Umbilical cord (tissue), 2 donors: ENCODE measurements around the gene DOCK4. TPM values are rescaled to one million over a fixed set of nuclear protein-coding genes. Genes with fewer than 3 reads are reported as not detected.

Experiments
- DNase-seq: peaks from one replicate; pipeline ENCODE4 v3.0.0-alpha.2; 2015; ENCODE audit warnings: low spot score
- total RNA-seq: library from RNA; depleted of rRNA; stranded (reverse); fragments of >200 nt; gene quantifications from one replicate; pipeline ENCODE4 v1.2.3, GENCODE V29; 2014; ENCODE audit warnings: low replicate concordance; ENCODE audit not compliant: insufficient read depth

DOCK4 gene
- total RNA-seq, 1 donor from 2014 or later, result 7.7 TPM

DNA sequence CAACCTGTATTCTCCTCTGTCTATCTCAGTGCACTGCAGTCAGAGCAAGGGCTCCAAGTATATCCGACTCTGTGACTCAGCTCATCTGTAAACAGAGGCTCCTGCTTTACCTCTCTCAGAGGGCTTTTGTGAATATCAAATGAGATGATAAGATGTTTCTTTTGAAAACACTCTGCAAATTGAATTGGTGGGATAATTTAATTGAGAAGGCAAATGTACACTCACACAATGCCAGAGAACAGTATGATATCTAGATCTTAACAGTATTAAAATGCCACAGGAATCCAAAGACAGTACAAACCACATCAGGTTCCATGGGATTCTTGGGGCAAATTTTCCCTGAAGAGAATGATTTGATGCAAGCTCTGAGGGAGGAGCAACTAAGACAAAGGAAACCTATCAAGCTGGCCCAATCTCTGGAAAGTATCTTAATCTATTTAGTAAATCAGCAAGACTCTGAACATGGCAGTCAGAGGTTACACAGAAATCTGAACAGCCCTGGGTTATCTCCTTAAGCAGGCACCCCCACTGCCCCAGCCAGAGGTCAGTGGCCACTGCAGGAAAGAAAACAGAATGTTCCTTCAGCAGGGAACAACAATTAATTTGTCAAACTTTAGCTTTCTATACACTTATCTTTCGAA is 45.9 kb downstream of the DOCK4 start:
- no peak for DNase-seq

DNA sequence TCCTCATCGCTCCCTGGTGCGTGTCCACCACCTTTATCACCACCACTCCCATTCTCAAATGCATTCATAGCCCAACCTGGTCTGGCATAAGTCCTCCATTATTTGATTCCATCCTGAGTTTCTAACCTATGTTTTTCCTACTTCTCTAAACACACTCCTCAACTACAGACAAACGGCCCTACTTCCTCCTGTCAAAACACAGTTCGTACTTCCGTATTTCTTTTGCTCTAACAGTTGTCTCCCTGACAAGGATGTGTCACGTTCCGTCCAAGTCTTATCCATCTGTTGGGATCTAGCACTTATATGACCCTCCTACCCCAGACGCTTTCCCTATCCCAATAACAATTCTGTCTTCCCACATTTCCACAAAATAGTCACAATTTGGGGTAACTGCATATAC is 46.8 kb downstream of the DOCK4 start:
- DNase-seq, result no peak

DNA sequence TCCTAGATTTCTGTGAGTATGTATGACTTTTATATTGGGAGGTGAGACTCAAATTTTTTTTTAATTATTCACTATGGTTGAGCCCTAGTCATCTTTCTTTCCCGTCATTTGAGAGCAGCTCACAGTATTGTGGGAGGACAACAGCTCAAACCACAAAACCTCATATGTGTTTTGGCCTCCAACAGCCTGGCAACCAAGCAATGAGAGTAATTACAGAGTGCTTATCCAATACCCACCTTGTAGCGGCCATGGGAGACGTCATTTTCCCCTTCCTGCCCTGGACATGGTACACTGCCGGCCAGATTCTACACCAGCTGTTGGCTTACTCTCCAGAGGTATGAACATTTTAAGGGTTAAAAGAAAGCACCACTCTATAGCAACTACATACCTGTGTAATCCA is 49.1 kb downstream of the DOCK4 start:
- DNase-seq, result no peak

DNA sequence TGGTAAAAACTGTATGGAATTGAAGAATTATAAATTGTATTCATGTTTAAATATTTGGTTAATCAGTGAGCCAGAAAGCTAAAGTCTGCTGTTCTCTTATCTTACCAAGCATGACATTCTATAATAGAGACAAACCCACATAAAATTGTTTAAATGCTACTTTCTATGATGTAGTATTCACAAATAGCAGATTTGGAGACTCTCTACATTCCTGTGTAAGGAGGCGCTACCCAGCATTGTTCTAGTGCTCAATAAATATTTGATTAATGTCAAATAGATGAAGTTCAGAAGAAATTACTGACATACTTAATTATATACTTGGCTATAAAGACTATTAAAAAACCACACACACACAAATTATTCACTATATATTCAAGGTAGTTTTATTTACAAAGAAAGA is 49.8 kb downstream of the DOCK4 start:
- no peak for DNase-seq

DNA sequence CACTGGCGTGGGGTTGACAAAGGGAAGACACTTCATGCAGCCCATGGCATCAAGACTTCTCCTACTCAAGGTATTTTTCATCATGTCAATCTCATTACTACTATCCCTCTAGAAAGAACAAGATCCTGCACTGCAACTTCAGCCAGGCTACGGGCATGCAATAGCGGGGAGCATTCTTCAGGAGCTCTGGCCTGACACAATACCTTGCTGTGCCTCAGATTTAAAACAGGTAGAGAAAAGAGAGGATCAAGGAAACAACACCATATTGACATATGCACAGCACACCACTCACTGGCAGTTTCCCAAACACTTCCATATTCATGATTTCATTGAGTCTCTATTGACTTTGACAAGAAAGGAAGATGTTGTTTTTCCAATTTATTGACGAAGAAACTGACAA is 51.5 kb downstream of the DOCK4 start:
- no peak for DNase-seq

DNA sequence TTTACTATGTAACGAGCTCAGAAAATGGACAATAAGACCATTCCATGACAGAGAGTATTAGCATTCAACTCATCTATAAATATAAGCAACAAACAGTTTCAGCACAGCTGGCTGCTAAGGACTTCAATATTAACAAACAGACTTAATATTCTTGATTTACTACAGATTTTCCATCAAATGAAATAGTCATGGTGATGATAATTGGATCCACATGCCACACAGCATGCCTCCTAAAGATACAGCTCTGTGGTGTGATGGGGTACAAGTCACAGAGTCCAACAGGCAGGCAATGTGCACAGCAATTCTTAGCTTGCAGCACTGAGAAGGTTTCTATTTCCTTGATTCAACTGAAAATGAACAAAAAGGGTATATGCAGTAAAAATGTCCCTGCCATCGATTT is 54.0 kb downstream of the DOCK4 start:
- no peak for DNase-seq

DNA sequence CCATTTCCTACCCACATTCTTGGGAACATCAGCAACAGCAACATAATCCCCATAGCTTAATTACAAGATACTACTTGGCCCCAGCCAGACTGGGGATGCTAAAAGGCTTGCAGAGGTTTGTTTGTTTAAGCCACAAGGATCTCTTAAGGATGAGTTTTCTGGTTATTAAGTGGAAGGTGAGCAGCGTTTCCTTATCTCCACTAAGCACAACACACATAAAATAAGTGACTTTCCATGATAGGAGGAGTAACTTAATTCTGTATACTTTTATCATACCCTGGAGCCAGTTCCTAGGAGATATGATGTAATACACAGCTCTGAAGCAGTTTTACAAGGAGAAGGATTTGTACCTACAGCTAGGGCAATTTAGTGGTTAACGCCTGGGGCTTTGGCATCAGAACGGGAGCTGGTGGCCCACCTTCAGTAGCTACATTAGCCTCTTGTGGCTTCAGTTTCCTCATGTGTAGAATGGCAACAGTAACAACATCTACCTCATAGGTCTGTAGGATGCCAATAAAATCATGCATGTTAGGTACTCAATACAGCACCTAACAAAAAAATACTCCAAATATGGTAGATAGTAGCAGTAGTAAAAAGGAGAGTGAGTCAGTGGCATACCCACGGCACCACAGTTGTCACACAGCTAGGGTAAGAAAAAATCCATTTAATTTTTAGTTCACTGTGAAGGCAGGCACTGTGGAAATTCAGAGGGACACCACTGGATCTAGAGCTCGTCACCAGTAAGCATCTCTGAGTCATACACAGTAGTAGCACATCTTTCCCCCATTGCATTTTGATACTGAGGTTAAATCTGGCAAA is 55.2 kb downstream of the DOCK4 start:
- DNase-seq, result no peak

DNA sequence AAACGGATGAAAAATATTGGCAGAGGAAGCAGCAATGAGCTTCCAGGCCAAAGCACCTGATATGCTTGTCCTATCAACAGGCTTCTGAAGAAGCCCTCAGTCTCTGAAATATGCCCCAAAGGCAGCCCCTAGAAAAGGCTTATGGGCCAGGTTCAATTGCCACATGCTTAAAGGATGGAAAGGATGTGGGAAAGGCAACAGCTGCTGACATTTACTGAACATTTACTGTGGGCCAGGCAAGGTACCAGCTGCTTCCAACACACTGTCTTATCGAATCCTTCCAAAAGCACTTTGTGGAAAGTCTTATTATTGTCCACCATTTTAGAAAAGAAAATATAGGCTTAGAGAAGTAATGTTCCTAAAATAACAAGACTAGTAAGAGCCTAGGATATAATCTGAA is 56.5 kb downstream of the DOCK4 start:
- DNase-seq, result no peak

DNA sequence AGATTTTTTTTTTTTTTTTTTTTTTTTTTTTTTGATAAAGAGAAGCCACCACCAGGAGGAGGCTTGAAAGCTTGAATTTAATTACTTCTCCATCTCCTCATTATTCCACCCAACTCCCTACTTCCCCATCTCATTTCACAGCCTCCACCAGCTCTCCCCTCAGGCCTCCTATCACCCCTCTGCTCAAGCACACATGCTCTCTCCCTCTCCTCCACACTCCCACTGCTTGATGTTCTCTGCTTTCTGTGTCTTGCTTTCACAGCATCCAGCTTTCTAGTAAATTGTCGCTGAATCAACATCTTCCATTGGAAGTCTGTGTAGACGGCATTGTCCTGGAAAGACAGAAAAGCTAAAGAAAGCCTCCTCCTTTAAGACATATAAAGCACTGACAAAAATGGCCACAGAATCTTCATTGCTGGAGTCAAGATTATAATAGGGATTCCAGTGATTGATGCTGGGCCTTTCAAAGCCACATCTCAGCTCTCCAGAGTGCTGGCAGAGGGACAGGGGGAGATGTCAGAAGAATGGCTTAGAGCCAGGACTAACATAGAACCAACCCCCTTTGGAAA is 58.3 kb downstream of the DOCK4 start:
- no peak for DNase-seq

DNA sequence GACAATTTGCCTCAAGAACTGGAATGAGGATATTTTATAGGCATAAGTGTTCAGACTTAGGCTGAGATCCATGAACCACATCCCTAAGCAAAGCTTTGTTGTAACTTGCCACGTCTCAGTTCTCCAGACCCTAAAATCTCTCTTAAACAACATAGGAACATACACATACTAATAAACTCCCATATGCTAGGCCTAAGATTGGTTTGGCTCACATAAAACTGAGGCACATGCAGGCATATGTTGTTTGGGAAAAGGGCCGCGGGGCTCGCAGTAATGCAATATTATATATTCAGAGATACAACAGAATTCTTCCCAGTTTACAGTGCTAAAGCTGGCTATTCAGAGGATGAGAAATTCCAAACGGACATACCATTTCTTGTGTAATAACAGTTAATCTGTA is 61.0 kb downstream of the DOCK4 start:
- DNase-seq, result no peak

DNA sequence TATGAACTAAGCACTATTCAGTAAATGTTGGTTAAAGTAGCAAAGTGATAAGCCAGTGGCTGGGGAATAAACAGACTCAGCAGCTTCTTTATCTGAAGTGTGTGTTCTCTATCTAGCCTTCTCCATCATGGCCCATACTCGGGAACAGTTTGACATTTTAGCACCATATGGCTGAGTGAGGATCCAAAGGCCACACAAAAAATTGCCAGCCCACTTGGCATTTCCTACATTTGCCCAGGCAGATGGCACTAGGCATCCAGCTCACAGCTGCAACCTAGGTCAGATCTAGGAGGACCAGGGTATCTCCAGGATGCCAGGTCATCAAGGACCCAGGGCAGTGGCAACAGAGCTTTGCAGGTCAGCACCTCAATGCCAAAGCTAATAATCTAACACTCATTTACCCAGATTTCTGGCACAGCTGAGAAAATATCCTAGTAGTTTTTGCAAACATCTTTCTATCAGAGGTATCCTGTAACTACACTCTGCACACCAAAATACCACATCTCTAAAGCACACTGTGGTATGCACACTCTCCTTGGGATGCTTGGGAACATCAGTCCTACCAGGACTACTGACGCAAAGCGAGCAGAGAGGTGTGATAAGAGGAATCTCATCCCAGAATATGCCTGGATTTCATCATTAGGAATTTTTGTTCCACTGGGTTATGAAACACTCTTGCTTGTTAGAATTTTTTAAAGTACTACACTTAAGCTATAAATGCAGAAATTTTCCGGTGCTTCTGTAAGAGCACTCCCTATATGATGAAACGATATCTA is 61.7 kb downstream of the DOCK4 start:
- peak; percentile 66 for DNase-seq

DNA sequence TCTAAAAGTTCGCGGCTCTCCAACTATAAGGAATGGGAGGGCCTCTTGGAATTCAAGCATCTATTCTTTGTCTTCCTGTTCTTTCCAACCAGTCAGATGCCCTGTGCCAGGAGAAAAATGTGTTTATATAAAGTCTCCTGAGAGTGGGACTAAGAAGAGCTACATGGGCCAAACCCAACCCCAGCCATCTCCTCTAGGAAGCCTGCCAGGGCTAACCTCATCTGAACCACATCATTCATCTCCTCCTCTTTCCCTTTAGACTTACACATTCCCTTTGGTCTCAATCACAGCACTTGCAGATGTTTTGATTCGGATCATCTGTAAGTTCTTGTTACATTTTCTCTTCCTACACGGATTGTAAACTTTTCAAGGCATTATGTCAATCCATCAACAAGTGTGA is 62.6 kb downstream of the DOCK4 start:
- peak; percentile 44 for DNase-seq

DNA sequence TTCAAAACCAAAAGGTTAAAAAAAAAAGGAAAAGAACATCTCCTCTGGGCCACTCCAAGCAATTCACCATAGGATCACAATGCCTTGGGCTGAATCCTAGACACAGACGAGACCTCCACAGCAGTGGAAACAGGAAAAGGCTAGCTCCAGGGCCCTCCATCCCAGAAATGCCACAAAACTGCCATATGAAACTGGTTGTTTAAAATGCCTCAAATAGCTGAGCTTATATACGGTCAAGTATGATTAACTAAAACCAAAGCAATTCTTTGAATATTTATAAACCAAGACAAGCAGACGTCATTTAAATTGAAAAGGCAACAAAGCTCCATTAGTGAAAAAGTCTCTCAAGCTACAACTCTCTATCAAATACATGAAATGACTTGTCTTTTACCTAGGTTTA is 63.1 kb downstream of the DOCK4 start:
- no peak for DNase-seq

DNA sequence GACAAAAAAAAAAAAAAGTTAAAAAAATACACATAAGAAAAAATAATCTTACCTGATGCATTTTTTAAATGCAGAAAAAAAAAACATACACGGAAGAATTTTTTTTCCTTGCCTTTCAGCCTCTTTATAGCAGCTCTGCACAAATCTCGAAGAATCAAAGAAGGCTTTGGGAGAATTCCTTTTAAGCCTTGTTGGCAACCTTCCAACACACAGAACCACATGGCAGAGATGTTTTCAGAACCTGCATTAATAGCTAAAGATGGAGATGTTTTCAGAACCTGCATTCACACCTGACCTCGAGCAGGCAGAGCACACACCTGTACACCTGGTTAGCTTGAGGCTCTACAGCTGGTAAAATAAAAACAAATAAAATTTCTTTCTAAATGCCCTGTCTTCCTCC is 65.6 kb downstream of the DOCK4 start:
- DNase-seq, result peak; percentile 70

DNA sequence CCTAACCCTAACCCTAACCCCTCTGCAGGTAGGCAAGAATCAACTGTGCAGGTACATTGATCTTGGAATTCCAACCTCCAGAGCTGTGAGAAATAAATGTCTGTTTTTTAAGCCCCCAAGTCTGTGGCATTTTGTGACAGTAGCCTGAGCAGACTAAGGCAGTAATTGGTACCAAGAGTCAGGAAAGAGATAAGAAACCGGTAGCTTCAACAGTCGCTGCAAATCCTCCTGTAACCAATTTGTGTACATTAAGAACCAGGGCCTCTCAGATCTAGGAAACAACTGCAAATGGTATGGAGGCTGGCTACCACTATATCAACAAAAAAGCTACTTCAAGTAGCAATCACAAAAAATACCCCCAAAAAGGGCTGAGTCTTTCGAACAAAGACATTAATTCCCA is 67.3 kb downstream of the DOCK4 start:
- no peak for DNase-seq

DNA sequence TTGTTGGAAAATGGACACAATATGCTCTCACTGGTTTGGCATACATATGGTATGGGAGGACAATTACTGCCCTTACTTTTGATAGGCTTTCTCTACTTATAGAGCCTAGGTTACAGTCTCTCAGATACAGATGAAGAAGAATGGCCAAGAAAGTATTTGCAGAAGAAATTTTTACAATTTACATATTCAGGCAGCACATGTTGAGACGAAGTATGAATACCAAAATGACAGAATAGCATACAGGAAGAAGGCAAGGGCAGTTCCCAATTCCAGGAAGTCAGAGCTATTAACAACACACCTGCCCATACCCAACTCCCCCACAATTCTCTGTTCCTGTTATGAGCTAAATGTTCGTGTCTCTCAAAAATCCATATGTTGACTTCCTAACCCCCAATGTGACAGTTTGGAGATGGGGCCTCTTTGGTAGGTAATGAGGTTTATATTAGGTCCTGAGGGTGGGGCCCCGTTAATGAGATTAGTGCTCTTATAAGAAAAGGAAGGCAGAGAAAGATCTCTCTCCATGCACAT is 67.8 kb downstream of the DOCK4 start:
- DNase-seq, result no peak

DNA sequence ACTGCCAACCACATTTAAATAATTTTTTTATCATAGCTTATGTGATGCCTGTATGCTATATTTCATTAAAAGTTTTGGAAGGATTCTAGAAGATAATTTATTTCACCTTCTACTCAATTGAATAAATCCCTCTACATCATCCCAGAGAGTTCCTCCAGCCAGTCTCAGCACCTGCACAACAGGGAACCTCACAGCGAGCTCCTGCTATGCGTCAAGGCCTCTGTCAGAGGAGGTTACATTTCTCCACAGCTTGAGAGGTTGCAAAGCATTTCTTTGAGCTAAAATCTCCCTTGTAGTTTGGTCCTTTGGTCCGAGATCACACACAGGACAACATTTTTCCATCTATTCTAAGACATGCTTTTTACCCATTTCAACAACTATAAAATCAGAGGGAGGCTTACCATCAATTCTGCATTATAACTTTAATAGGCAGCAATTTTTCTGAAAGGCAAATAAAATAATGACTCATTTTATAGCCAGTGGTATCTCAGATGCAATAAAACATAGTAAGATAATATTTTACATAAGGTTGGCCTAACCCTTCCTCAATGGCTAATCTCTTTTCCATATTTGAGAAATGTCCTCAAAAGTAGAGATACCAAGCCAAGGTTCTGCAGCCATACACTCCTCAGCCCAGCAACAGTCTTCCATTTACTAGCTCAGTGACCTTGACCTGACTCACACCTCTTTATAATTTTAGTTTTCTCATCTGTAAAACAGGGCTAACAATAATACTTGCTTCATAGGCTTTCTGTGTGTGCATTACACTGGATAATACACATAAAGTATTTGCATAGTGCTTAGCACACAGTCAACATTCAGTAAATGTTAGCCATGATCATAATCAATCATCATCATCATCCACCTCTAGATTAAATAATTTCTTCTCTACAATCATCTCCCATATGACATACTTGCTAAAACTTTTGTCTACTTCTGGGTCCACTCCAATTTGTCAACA is 68.8 kb downstream of the DOCK4 start:
- DNase-seq, result no peak

DNA sequence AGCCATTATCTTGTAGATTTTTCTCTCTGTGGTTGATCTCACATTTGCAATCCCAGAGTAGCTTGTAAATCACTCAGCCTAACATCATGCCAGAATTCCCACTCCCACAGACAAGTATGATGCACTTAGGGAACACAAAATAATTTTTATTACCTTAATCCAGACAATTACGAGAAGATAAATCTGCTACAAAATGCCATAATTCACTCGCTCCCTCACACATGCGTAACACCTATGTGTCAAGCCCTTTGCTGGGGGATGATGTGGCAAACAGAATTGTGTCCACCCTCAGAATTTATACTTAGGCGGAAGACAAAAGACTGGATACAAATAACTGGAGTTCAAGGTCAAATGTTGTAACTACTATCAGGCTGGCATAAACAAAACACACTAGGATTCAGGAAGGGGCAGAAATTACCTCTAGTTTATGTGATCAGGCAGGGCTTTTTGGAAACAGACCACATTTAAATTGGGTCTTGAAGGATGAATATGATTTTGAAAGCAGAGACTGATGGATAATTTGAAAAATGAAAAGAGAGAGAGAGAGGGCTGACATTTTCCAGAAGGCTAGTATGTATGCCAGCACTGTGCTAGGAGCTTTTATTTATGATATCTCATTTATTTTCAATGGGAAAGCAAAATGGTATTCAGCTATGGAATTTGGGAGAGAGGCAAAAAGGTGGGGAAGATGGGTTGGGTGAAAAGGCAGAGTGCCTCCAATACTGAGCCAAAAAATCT is 69.8 kb downstream of the DOCK4 start:
- no peak for DNase-seq

DNA sequence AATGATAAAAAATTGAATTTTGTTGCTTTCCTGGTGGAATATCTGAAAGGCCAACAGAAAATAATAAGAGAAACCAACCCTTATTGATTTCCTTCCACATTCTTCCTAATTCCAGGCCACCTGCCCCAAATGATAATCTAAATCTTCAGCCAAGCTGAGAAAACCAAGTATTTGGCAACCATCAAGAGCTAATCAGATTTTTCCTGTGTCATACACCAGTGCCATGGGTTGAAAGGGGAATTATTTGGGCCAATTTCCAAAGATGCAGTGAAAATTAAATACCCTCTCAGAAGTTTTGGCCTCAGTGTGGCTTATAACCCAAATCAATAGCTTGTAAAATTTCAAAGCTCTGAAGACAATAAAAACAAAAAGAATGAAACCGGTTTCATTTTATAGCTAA is 70.4 kb downstream of the DOCK4 start:
- DNase-seq, result no peak

DNA sequence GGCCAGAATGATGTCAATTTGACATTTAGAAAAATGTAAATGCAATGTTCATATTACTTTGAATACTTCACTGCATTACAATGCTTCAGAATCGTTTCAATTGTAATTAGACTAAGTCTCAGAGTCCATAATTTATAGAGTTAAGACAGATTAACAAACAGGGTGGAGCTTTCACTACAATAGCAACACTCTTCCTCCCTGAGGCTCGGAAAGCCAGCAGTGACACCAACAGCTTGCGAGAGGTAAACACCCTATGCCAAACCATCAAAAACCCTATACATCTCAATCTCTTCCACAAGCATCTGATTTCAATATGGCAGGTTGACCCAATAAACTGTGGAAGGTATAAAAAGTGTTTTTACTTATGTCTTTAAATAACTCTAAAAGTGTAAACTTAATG is 72.2 kb downstream of the DOCK4 start:
- no peak for DNase-seq
